ENCODE data around the gene TUSC2. TPM values are rescaled to one million over a fixed set of nuclear protein-coding genes. Genes with fewer than 3 reads are reported as not detected.

TUSC2 gene
- total and polyA plus RNA-seq, 2 of the 13 experiments (the other 11 are each of a cell fraction or from before 2014, with no cell fraction given) = 36.7 to 39.1 TPM

- TF ChIP-seq IKZF5 (CRISPR knock-in tag; IDR thresholded peaks at IDR 0.05) = no peak
- TF ChIP-seq ZBTB26 (CRISPR knock-in tag; IDR thresholded peaks at IDR 0.05; ENCODE audit: borderline replicate concordance) = no peak
- no peak for TF ChIP-seq ZBTB10 (CRISPR knock-in tag; IDR thresholded peaks at IDR 0.05; ENCODE audit: borderline replicate concordance)
- TF ChIP-seq ZNF335 (CRISPR knock-in tag; IDR thresholded peaks at IDR 0.05) = no peak
- TF ChIP-seq ZNF770 (CRISPR knock-in tag; IDR thresholded peaks at IDR 0.05) = no peak
- no peak for TF ChIP-seq SP2 (CRISPR knock-in tag; IDR thresholded peaks at IDR 0.05)
- TF ChIP-seq EP300 (IDR thresholded peaks at IDR 0.05; ENCODE audit: low read depth in 2 of 2, low read length in 2 of 2) = no peak
- TF ChIP-seq EP300 (CRISPR knock-in tag; IDR thresholded peaks at IDR 0.05; ENCODE audit: borderline replicate concordance) = no peak
- TF ChIP-seq ARNTL (CRISPR knock-in tag; IDR thresholded peaks at IDR 0.05) = no peak
- TF ChIP-seq HDAC1 (CRISPR knock-in tag; IDR thresholded peaks at IDR 0.05) = no peak
- no peak for TF ChIP-seq NFE2L2 (IDR thresholded peaks at IDR 0.05; ENCODE audit: low read length)
- TF ChIP-seq ZMYM2 (CRISPR knock-in tag; IDR thresholded peaks at IDR 0.05) = no peak
- TF ChIP-seq ZSCAN25 (CRISPR knock-in tag; IDR thresholded peaks at IDR 0.05) = no peak
- TF ChIP-seq POLR2AphosphoS5 (IDR thresholded peaks at IDR 0.05; ENCODE audit: low read depth, low read length) = no peak
- no peak for TF ChIP-seq ZSCAN22 (CRISPR knock-in tag; IDR thresholded peaks at IDR 0.05)
- TF ChIP-seq ZBTB7A (CRISPR knock-in tag; IDR thresholded peaks at IDR 0.05) = 0 out of 2 replicates have a peak, but pooled peaks have one; percentile 23
- no peak for TF ChIP-seq FOXA3 (CRISPR knock-in tag; IDR thresholded peaks at IDR 0.05)
- TF ChIP-seq ZNF574 (CRISPR knock-in tag; IDR thresholded peaks at IDR 0.05) = 0 out of 2 replicates have a peak, but pooled peaks have one; percentile 4
Observed at GRCh38 chr3:50302095-50303012, 25.7 kb downstream of the TUSC2 start (continued).

Data from HepG2 (cell line).